BE2C (cell line): ENCODE measurements around the gene ANKRD40CL.

Experiments
- DNase-seq: peaks from one replicate; pipeline ENCODE4 v3.0.0-alpha.2; 2020
- H3K27me3 ChIP-seq: fragments of 250-450 bp; sonication (Bioruptor Pico); 2 replicates; pipeline ENCODE4 v1.5.1; 2020; ENCODE audit warnings: mild to moderate bottlenecking
- H3K36me3 ChIP-seq: fragments of 250-450 bp; sonication (Bioruptor Pico); 2 replicates; pipeline ENCODE4 v1.5.1; 2020; ENCODE audit warnings: mild to moderate bottlenecking
- H3K4me1 ChIP-seq: fragments of 250-450 bp; sonication (Bioruptor Pico); 2 replicates; pipeline ENCODE4 v1.5.1; 2020
- H3K4me3 ChIP-seq: 2 replicates; pipeline ENCODE4 v1.5.1; 2011; ENCODE audit warnings: low read depth, low read length
- H3K9me3 ChIP-seq: fragments of 250-450 bp; sonication (Bioruptor Pico); 2 replicates; pipeline ENCODE4 v1.5.1; 2020
- TF ChIP-seq, protein P1 (sequence below): IDR thresholded peaks from 2 replicates; pipeline ENCODE4 v1.5.1; 2012; ENCODE audit warnings: mild to moderate bottlenecking, low read depth, low read length

The ANKRD40CL gene

DNA sequence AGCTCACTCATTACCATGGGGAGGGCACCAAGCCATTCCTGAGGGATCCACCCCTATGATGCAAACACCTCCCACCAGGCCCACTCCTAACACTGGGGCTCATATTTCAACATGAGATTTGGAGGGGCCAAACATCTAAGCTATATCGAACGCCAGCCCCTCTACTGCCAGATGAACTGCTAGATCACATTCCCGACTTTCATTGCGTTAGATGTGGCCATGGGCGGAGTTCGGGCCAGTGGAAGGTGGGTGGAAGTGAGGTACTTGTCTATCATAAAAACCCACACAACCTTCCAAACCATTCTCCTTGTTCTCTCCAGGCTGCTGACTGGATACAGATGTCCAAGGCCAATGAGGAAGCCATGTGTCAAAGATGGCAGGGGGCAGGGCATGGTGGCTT, 27.0 kb upstream of the ANKRD40CL start:
- Histone ChIP-seq H3K4me3 (no peak overlapping the region), H3K36me3 (no peaks in the 10 kb centered on the region), H3K4me1 (peaks cover 6% of the 10 kb centered on the region), H3K9me3 (no peaks in the 10 kb centered on the region), H3K27me3 (no peaks in the 10 kb centered on the region)
- TF ChIP-seq, protein P1, sequence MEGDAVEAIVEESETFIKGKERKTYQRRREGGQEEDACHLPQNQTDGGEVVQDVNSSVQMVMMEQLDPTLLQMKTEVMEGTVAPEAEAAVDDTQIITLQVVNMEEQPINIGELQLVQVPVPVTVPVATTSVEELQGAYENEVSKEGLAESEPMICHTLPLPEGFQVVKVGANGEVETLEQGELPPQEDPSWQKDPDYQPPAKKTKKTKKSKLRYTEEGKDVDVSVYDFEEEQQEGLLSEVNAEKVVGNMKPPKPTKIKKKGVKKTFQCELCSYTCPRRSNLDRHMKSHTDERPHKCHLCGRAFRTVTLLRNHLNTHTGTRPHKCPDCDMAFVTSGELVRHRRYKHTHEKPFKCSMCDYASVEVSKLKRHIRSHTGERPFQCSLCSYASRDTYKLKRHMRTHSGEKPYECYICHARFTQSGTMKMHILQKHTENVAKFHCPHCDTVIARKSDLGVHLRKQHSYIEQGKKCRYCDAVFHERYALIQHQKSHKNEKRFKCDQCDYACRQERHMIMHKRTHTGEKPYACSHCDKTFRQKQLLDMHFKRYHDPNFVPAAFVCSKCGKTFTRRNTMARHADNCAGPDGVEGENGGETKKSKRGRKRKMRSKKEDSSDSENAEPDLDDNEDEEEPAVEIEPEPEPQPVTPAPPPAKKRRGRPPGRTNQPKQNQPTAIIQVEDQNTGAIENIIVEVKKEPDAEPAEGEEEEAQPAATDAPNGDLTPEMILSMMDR = no peak
- DNase-seq = no peak

DNA sequence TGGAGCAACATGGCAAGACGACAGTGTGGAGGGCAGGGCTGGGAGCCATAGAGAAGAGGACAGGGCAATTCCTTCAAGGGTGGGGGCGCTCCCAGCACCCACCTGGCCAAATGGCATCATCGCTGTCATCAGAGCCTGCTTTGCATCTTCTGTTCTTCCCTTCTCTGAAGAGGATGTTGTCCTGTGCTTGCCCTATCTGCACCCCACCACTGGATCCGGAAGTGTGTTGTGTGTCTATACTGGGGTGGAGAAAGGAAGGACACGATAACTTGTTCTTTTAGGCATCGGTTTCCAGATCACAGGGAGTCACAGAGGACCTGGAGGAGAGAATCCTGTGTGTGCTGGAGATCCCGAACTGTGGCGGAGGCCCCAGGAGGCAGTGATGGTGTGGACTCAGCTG, 25.7 kb upstream of the ANKRD40CL start:
- H3K4me3 ChIP-seq = no peak overlapping the region
- no peaks in the 10 kb centered on the region for H3K36me3 ChIP-seq
- no peaks in the 10 kb centered on the region for H3K9me3 ChIP-seq
- peaks cover 6% of the 10 kb centered on the region for H3K4me1 ChIP-seq
- no peaks in the 10 kb centered on the region for H3K27me3 ChIP-seq
- TF ChIP-seq, protein P1 = no peak
- no peak for DNase-seq

DNA sequence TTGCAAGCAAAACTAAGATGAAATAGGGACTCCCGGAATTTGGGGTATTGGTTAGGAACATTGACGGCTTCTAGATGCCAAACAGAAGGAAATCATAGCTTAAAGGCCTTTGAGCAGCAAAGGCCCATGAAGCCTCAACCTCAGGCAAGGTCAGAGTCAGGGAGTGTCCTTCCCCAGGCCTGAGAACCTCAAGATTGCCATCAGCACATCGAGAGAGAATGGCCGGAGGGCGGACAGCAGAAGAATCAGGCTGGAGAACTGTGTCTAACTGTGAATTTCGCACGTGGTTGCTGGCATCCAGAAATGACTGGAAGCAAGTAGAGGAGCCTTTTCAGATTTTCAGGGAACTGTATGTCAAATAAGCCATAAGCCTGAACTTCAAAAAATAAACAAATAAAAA, 24.8 kb upstream of the ANKRD40CL start:
- no peaks in the 10 kb centered on the region for H3K9me3 ChIP-seq
- TF ChIP-seq, protein P1 = no peak
- H3K4me3 ChIP-seq = no peak overlapping the region
- H3K4me1 ChIP-seq = peaks cover 2% of the 10 kb centered on the region
- H3K36me3 ChIP-seq = no peaks in the 10 kb centered on the region
- H3K27me3 ChIP-seq = no peaks in the 10 kb centered on the region
- no peak for DNase-seq

DNA sequence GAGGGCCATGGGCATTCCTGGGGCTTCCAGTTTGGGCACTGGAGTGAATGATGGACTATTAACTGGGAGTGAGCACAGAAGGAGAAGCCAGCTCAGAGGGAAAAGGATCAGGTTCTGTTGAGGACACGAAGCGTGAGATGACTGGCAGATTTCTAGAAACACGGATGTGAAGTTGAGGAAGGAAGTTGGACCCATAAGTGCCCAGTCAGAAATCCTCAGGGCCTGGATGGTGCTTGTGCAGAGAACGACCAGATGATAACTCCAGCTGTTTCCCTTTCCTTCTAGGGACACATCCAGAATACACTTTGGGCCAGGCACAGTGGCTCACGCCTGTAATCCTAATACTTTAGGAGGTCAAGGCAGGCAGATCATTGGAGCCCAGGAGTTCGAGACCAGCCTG, 23.3 kb upstream of the ANKRD40CL start:
- TF ChIP-seq, protein P1 = no peak
- no peaks in the 10 kb centered on the region for H3K4me1 ChIP-seq
- no peaks in the 10 kb centered on the region for H3K36me3 ChIP-seq
- H3K27me3 ChIP-seq = no peaks in the 10 kb centered on the region
- no peak overlapping the region for H3K4me3 ChIP-seq
- H3K9me3 ChIP-seq = no peaks in the 10 kb centered on the region
- DNase-seq = no peak

DNA sequence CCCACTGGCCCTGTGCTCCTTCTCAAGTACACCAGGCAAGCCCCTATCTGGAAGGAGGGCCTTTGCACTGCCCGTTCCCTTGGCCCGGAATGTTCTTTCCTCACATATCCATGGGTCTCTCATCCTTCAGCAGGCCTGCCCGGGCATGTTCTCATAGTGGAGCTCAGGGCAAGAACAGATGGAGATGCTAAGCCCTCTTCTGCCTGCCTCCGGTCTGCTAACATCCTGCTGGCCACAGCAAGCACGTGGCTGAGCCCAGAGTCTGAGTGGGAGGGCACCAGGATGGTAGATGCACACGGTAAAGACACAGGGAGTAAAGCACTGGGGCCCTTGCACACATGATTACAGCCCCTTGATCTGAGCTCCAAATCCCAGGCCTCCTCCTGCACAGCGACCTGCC, 19.8 kb upstream of the ANKRD40CL start:
- no peaks in the 10 kb centered on the region for H3K9me3 ChIP-seq
- no peak for DNase-seq
- H3K4me1 ChIP-seq = no peaks in the 10 kb centered on the region
- H3K36me3 ChIP-seq = no peaks in the 10 kb centered on the region
- no peak overlapping the region for H3K4me3 ChIP-seq
- no peaks in the 10 kb centered on the region for H3K27me3 ChIP-seq
- TF ChIP-seq, protein P1 = no peak

DNA sequence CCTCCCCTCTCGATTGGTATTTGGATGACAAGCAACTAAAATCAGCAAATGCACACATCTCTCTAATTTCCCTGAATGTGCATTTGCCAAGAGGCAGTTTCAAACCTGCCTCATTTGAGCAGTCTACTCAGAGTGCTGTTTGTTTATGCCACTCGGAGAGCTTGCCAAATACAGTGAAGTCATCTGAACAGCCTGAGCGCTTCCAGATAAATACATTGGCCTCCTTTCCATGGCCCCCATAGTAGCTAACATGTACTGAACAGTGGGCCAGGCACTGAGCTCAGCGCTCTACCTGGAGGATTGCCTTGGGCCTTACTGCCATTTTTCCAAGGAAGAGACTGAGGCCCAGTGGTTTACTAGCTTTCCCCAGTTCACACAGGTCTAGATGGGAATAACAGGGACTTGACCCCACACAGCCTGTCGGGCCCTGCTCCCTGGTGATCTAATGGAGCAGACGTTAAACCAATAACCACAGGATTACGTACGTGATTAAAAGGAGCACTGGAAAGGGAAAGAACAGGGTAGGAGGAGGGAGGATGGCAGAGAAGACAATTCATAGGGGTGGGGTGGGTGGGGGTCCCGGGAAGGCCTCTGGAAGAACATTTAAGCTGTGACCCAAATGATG, 18.7 kb upstream of the ANKRD40CL start:
- Histone ChIP-seq H3K4me1 (no peaks in the 10 kb centered on the region), H3K36me3 (no peaks in the 10 kb centered on the region), H3K4me3 (no peak overlapping the region), H3K9me3 (no peaks in the 10 kb centered on the region), H3K27me3 (no peaks in the 10 kb centered on the region)
- no peak for DNase-seq
- TF ChIP-seq, protein P1 = no peak
